ENCODE results near the gene TMEM196.

Gene TMEM196

GRCh38 chr7:19747740-19748339, 25.6 kb downstream of the TMEM196 start:
- H3K4me1 ChIP-seq (ENCODE audit: insufficient read depth, low read length): 0 out of 2 replicates have a peak, but pooled peaks cover 6% of the 10 kb centered on the region
- H3K9me3 ChIP-seq (ENCODE audit: control insufficient read depth, insufficient read depth, low read length): no peaks in the 10 kb centered on the region
- no peak overlapping the region for H3K9ac ChIP-seq (ENCODE audit: low read depth, low read length)
- no peaks in the 10 kb centered on the region for H3K36me3 ChIP-seq (ENCODE audit: insufficient read depth, low read length)

- Histone ChIP-seq H3K9ac (ENCODE audit: low read depth, low read length) (no peak overlapping the region), H3K4me1 (ENCODE audit: insufficient read depth, low read length) (no peaks in the 10 kb centered on the region), H3K9me3 (ENCODE audit: control insufficient read depth, insufficient read depth, low read length) (no peaks in the 10 kb centered on the region), H3K36me3 (ENCODE audit: insufficient read depth, low read length) (no peaks in the 10 kb centered on the region)
Measured at GRCh38 chr7:19744075-19744474, 29.3 kb downstream of the TMEM196 start.

GRCh38 chr7:19728716-19729115, 44.7 kb downstream of the TMEM196 start:
- Histone ChIP-seq H3K4me1 (ENCODE audit: insufficient read depth, low read length) (no peaks in the 10 kb centered on the region), H3K9ac (ENCODE audit: low read depth, low read length) (no peak overlapping the region), H3K36me3 (ENCODE audit: insufficient read depth, low read length) (no peaks in the 10 kb centered on the region), H3K9me3 (ENCODE audit: control insufficient read depth, insufficient read depth, low read length) (no peaks in the 10 kb centered on the region)

- no peaks in the 10 kb centered on the region for H3K4me1 ChIP-seq (ENCODE audit: insufficient read depth, low read length)
Measured at GRCh38 chr7:19725770-19726169, 47.6 kb downstream of the TMEM196 start.

GRCh38 chr7:19715499-19715898, 57.9 kb downstream of the TMEM196 start:
- Histone ChIP-seq H3K36me3 (ENCODE audit: insufficient read depth, low read length) (no peaks in the 10 kb centered on the region), H3K9ac (ENCODE audit: low read depth, low read length) (no peak overlapping the region), H3K9me3 (ENCODE audit: control insufficient read depth, insufficient read depth, low read length) (no peaks in the 10 kb centered on the region), H3K4me1 (ENCODE audit: insufficient read depth, low read length) (no peaks in the 10 kb centered on the region)

More at GRCh38 chr7:19725770-19726169, 47.6 kb downstream of the TMEM196 start:
- Histone ChIP-seq H3K36me3 (ENCODE audit: insufficient read depth, low read length) (no peaks in the 10 kb centered on the region), H3K9me3 (ENCODE audit: control insufficient read depth, insufficient read depth, low read length) (no peaks in the 10 kb centered on the region), H3K9ac (ENCODE audit: low read depth, low read length) (no peak overlapping the region)

GRCh38 chr7:19713676-19714075, 59.7 kb downstream of the TMEM196 start:
- H3K9me3 ChIP-seq (ENCODE audit: control insufficient read depth, insufficient read depth, low read length): no peaks in the 10 kb centered on the region
- H3K4me1 ChIP-seq (ENCODE audit: insufficient read depth, low read length): no peaks in the 10 kb centered on the region
- no peak overlapping the region for H3K9ac ChIP-seq (ENCODE audit: low read depth, low read length)
- H3K36me3 ChIP-seq (ENCODE audit: insufficient read depth, low read length): no peaks in the 10 kb centered on the region

GRCh38 chr7:19709249-19709578, 64.2 kb downstream of the TMEM196 start:
- H3K4me1 ChIP-seq (ENCODE audit: insufficient read depth, low read length): peaks cover 12% of the 10 kb centered on the region; the same call in 1 of the 2 replicates
- no peak overlapping the region; the same call in 1 of the 2 replicates for H3K9ac ChIP-seq (ENCODE audit: low read depth, low read length)
- no peaks in the 10 kb centered on the region for H3K9me3 ChIP-seq (ENCODE audit: control insufficient read depth, insufficient read depth, low read length)
- no peaks in the 10 kb centered on the region for H3K36me3 ChIP-seq (ENCODE audit: insufficient read depth, low read length)

- no peaks in the 10 kb centered on the region for H3K9me3 ChIP-seq (ENCODE audit: control insufficient read depth, insufficient read depth, low read length)
Measured at GRCh38 chr7:19708397-19709248, 64.8 kb downstream of the TMEM196 start, which contains the start of gene POLR1F. POLR1F (minus strand) TSS chr7:19709037; CDS start chr7:19709016, 21 bp downstream.

GRCh38 chr7:19707240-19707639, 66.2 kb downstream of the TMEM196 start:
- no peaks in the 10 kb centered on the region for H3K36me3 ChIP-seq (ENCODE audit: insufficient read depth, low read length)
- H3K9me3 ChIP-seq (ENCODE audit: control insufficient read depth, insufficient read depth, low read length): no peaks in the 10 kb centered on the region
- H3K9ac ChIP-seq (ENCODE audit: low read depth, low read length): peak overlapping the region; percentile 77; the same call in 1 of the 2 replicates
- H3K4me1 ChIP-seq (ENCODE audit: insufficient read depth, low read length): peaks cover 12% of the 10 kb centered on the region; the same call in 1 of the 2 replicates

More at GRCh38 chr7:19708397-19709248, 64.8 kb downstream of the TMEM196 start, which contains the start of gene POLR1F:
- Histone ChIP-seq H3K4me1 (ENCODE audit: insufficient read depth, low read length) (peaks cover 12% of the 10 kb centered on the region; the same call in 1 of the 2 replicates), H3K36me3 (ENCODE audit: insufficient read depth, low read length) (no peaks in the 10 kb centered on the region), H3K9ac (ENCODE audit: low read depth, low read length) (peak within 1 kb of the TSS; percentile 77)

- Histone ChIP-seq H3K9ac (ENCODE audit: low read depth, low read length) (no peak overlapping the region), H3K9me3 (ENCODE audit: control insufficient read depth, insufficient read depth, low read length) (no peaks in the 10 kb centered on the region), H3K4me1 (ENCODE audit: insufficient read depth, low read length) (peaks cover 12% of the 10 kb centered on the region; the same call in 1 of the 2 replicates), H3K36me3 (ENCODE audit: insufficient read depth, low read length) (no peaks in the 10 kb centered on the region)
Measured at GRCh38 chr7:19705663-19706062, 67.8 kb downstream of the TMEM196 start.

- Histone ChIP-seq H3K9me3 (ENCODE audit: control insufficient read depth, insufficient read depth, low read length) (no peaks in the 10 kb centered on the region), H3K9ac (ENCODE audit: low read depth, low read length) (no peak overlapping the region), H3K4me1 (ENCODE audit: insufficient read depth, low read length) (peaks cover 9% of the 10 kb centered on the region; the same call in 1 of the 2 replicates), H3K36me3 (ENCODE audit: insufficient read depth, low read length) (no peaks in the 10 kb centered on the region; the same call in 1 of the 2 replicates)
Measured at GRCh38 chr7:19701471-19701870, 71.9 kb downstream of the TMEM196 start.

GRCh38 chr7:19700936-19701335, 72.5 kb downstream of the TMEM196 start:
- Histone ChIP-seq H3K36me3 (ENCODE audit: insufficient read depth, low read length) (no peaks in the 10 kb centered on the region; the same call in 1 of the 2 replicates), H3K9me3 (ENCODE audit: control insufficient read depth, insufficient read depth, low read length) (no peaks in the 10 kb centered on the region), H3K4me1 (ENCODE audit: insufficient read depth, low read length) (peaks cover 3% of the 10 kb centered on the region; the same call in 1 of the 2 replicates), H3K9ac (ENCODE audit: low read depth, low read length) (no peak overlapping the region)

- Histone ChIP-seq H3K36me3 (ENCODE audit: insufficient read depth, low read length) (no peaks in the 10 kb centered on the region; the same call in 1 of the 2 replicates), H3K9me3 (ENCODE audit: control insufficient read depth, insufficient read depth, low read length) (peaks cover under 1% of the 10 kb centered on the region; the same call in 1 of the 2 replicates), H3K4me1 (ENCODE audit: insufficient read depth, low read length) (no peaks in the 10 kb centered on the region), H3K9ac (ENCODE audit: low read depth, low read length) (no peak overlapping the region)
Measured at GRCh38 chr7:19698331-19698730, 75.1 kb downstream of the TMEM196 start.

GRCh38 chr7:19696926-19697325, 76.5 kb downstream of the TMEM196 start:
- H3K9me3 ChIP-seq (ENCODE audit: control insufficient read depth, insufficient read depth, low read length): peaks cover 5% of the 10 kb centered on the region; the same call in 1 of the 2 replicates
- H3K36me3 ChIP-seq (ENCODE audit: insufficient read depth, low read length): no peaks in the 10 kb centered on the region; the same call in 1 of the 2 replicates
- no peak overlapping the region for H3K9ac ChIP-seq (ENCODE audit: low read depth, low read length)
- no peaks in the 10 kb centered on the region for H3K4me1 ChIP-seq (ENCODE audit: insufficient read depth, low read length)
